Osteoblast (primary cell): ENCODE measurements around the gene CILP. TPM values are rescaled to one million over a fixed set of nuclear protein-coding genes. Genes with fewer than 3 reads are reported as not detected.

Source experiments
- DNase-seq: peaks from one replicate; pipeline ENCODE4 v3.0.0; 2011; ENCODE audit warnings: low spot score, mixed read lengths; ENCODE audit not compliant: insufficient read length; ENCODE audit errors: missing footprints
- H2AFZ ChIP-seq: 2 replicates; pipeline ENCODE4 v1.6.0; 2011; ENCODE audit warnings: mild to moderate bottlenecking, low read length
- H3K27ac ChIP-seq: 2 replicates; pipeline ENCODE4 v1.5.1; 2011; ENCODE audit warnings: mild to moderate bottlenecking, low read depth, low read length, moderate library complexity
- H3K27me3 ChIP-seq: 2 replicates; pipeline ENCODE4 v1.6.0; 2012; ENCODE audit warnings: mild to moderate bottlenecking, control low read depth, inconsistent platforms, low read length, moderate library complexity; ENCODE audit not compliant: insufficient read depth
- H3K36me3 ChIP-seq: 2 replicates; pipeline ENCODE4 v1.5.1; 2011; ENCODE audit warnings: mild to moderate bottlenecking, low read length, control low read depth, moderate library complexity; ENCODE audit not compliant: insufficient read depth
- H3K4me1 ChIP-seq: 2 replicates; pipeline ENCODE4 v1.5.1; 2011; ENCODE audit warnings: mild to moderate bottlenecking, low read length, control low read depth, moderate library complexity; ENCODE audit not compliant: insufficient read depth
- H3K4me2 ChIP-seq: 2 replicates; pipeline ENCODE4 v1.6.0; 2011; ENCODE audit warnings: mild to moderate bottlenecking, low read length; ENCODE audit not compliant: insufficient read depth
- H3K4me3 ChIP-seq: fragments of 200-600 bp; sonication (generic); 3 replicates; pipeline ENCODE4 v1.5.1; 2012; ENCODE audit warnings: mild to moderate bottlenecking, low read length, inconsistent platforms; ENCODE audit not compliant: insufficient read depth
- H3K79me2 ChIP-seq: 2 replicates; pipeline ENCODE4 v1.6.0; 2012; ENCODE audit warnings: mild to moderate bottlenecking, low read length, control low read depth, inconsistent platforms; ENCODE audit not compliant: insufficient read depth
- H3K9me3 ChIP-seq: 2 replicates; pipeline ENCODE4 v1.5.1; 2011; ENCODE audit warnings: low read depth, low read length, control low read depth
- H4K20me1 ChIP-seq: 2 replicates; pipeline ENCODE4 v1.6.0; 2012; ENCODE audit warnings: mild to moderate bottlenecking, low read length, control low read depth; ENCODE audit not compliant: insufficient read depth
- CTCF ChIP-seq: IDR thresholded peaks from 2 replicates; pipeline ENCODE4 v1.5.1; 2011; ENCODE audit warnings: mild to moderate bottlenecking, low read depth, low read length, moderate library complexity; ENCODE audit errors: extremely low read depth
- total RNA-seq: library from RNA; depleted of rRNA; stranded (reverse); fragments of >200 nt; gene quantifications from 2 replicates; pipeline ENCODE4 v1.2.3, GENCODE V29; 2012

CILP gene
- total RNA-seq, 1 donor: under 0.01 TPM

- H2AFZ ChIP-seq: no peak overlapping the region
- H3K79me2 ChIP-seq: peaks cover 80% of the 10 kb centered on the region
- no peak overlapping the region for H3K4me3 ChIP-seq
- H3K36me3 ChIP-seq: peaks cover 42% of the 10 kb centered on the region
- no peaks in the 10 kb centered on the region for H3K9me3 ChIP-seq
- H3K4me2 ChIP-seq: no peak overlapping the region
- no peak overlapping the region for H3K27ac ChIP-seq
- H4K20me1 ChIP-seq: peaks cover 34% of the 10 kb centered on the region
- H3K27me3 ChIP-seq: no peaks in the 10 kb centered on the region
- H3K4me1 ChIP-seq: peaks cover 3% of the 10 kb centered on the region
- no peak for DNase-seq
- TF ChIP-seq CTCF: no peak
Observed at GRCh38 chr15:65180167-65180566, 31.1 kb downstream of the CILP start.

GRCh38 chr15:65177901-65178300 is 33.4 kb downstream of the CILP start:
- TF ChIP-seq CTCF: no peak
- Histone ChIP-seq H3K36me3 (peaks cover 42% of the 10 kb centered on the region), H4K20me1 (peaks cover 29% of the 10 kb centered on the region), H3K9me3 (no peaks in the 10 kb centered on the region), H2AFZ (no peak overlapping the region), H3K27ac (peak overlapping the region; percentile 15), H3K27me3 (no peaks in the 10 kb centered on the region), H3K4me2 (no peak overlapping the region), H3K79me2 (peaks cover 67% of the 10 kb centered on the region), H3K4me1 (peaks cover 3% of the 10 kb centered on the region), H3K4me3 (no peak overlapping the region)
- no peak for DNase-seq

- Histone ChIP-seq H3K27me3 (no peaks in the 10 kb centered on the region), H3K4me2 (no peak overlapping the region), H3K36me3 (peaks cover 52% of the 10 kb centered on the region), H4K20me1 (peaks cover 19% of the 10 kb centered on the region), H3K4me3 (no peak overlapping the region), H3K79me2 (peaks cover 57% of the 10 kb centered on the region), H3K4me1 (peaks cover 3% of the 10 kb centered on the region), H2AFZ (no peak overlapping the region), H3K9me3 (no peaks in the 10 kb centered on the region), H3K27ac (no peak overlapping the region)
- DNase-seq: peak; percentile 74
- TF ChIP-seq CTCF: no peak
Observed at GRCh38 chr15:65176056-65176455, 35.2 kb downstream of the CILP start.

- Histone ChIP-seq H3K27ac (no peak overlapping the region), H3K4me3 (no peak overlapping the region), H3K4me2 (no peak overlapping the region), H3K9me3 (no peaks in the 10 kb centered on the region), H3K36me3 (peaks cover 54% of the 10 kb centered on the region), H4K20me1 (peaks cover 19% of the 10 kb centered on the region), H2AFZ (no peak overlapping the region), H3K4me1 (peaks cover 3% of the 10 kb centered on the region), H3K27me3 (no peaks in the 10 kb centered on the region), H3K79me2 (peaks cover 52% of the 10 kb centered on the region)
- no peak for TF ChIP-seq CTCF
- DNase-seq: no peak
Observed at GRCh38 chr15:65175511-65175910, 35.8 kb downstream of the CILP start.
